LNCaP clone FGC (cell line): ENCODE results near the gene CCDC112.

Experiments
- DNase-seq: peaks from one replicate; pipeline ENCODE4 v3.0.0-alpha.2; 2011; ENCODE audit warnings: low read depth
- H3K4me3 ChIP-seq: 2 replicates; pipeline ENCODE4 v1.5.1; 2011; ENCODE audit warnings: mild to moderate bottlenecking, low read depth, low read length, control low read depth
- CTCF ChIP-seq: IDR thresholded peaks from 2 replicates; pipeline ENCODE4 v1.5.1; 2012; ENCODE audit warnings: mild to moderate bottlenecking; ENCODE audit not compliant: control insufficient read depth, insufficient read depth; ENCODE audit errors: extremely low read depth

The CCDC112 gene

GRCh38 chr5:115296124-115297022 lies at the start of gene CCDC112:
CCDC112 (minus strand) TSS chr5:115296654; CDS start chr5:115296543, 111 bp downstream.
- TF ChIP-seq CTCF, result no peak
- DNase-seq, result peak; percentile 40
- H3K4me3 ChIP-seq, result peak within 1 kb of the TSS; percentile 87

- no peak overlapping the region for H3K4me3 ChIP-seq
- no peak for DNase-seq
- no peak for TF ChIP-seq CTCF
Observed at GRCh38 chr5:115345344-115345743, 48.9 kb upstream of the CCDC112 start.

GRCh38 chr5:115343855-115344254 lies 47.4 kb upstream of the CCDC112 start:
- no peak for DNase-seq
- no peak overlapping the region for H3K4me3 ChIP-seq
- no peak for TF ChIP-seq CTCF

GRCh38 chr5:115342590-115343377 lies 46.3 kb upstream of the CCDC112 start:
- no peak for TF ChIP-seq CTCF
- DNase-seq, result no peak
- H3K4me3 ChIP-seq, result no peak overlapping the region

GRCh38 chr5:115341745-115342144 lies 45.3 kb upstream of the CCDC112 start:
- TF ChIP-seq CTCF, result no peak
- H3K4me3 ChIP-seq, result no peak overlapping the region
- no peak for DNase-seq

GRCh38 chr5:115338851-115339250 lies 42.4 kb upstream of the CCDC112 start:
- no peak overlapping the region for H3K4me3 ChIP-seq
- DNase-seq, result no peak
- TF ChIP-seq CTCF, result no peak

GRCh38 chr5:115337882-115338281 lies 41.4 kb upstream of the CCDC112 start:
- no peak overlapping the region for H3K4me3 ChIP-seq
- DNase-seq, result no peak
- no peak for TF ChIP-seq CTCF
